Heart right ventricle (tissue), 16 donors: ENCODE data around the gene TTC31. TPM values are rescaled to one million over a fixed set of nuclear protein-coding genes. Genes with fewer than 3 reads are reported as not detected.
A peak's percentile ranks its signal among the peaks of the same experiment; 100 is the strongest.
"Not testable (repeated sequence)": the region's sequence is repeated elsewhere in the genome, so short reads cannot be mapped to it uniquely, and the experiment has no call there.

Experiments
- ATAC-seq, 8 donors: fragments of 200-7000 bp; cut with Tn5 transposase; one replicate each; pipeline ENCODE4 v1.9.1; 2020; ENCODE audit warnings: mild to moderate bottlenecking in 8 of 8, moderate library complexity in 8 of 8, moderate number of reproducible peaks in 1 of 8
- DNase-seq, 2 donors: peaks; one replicate each; pipeline ENCODE4 v3.0.0-alpha.2; 2020
- H3K27ac ChIP-seq, 10 donors: fragments of 200-600 bp; sonication (generic) in 2 of 10; one replicate each; pipeline versions ENCODE4 v1.5.0 to v1.8.0; 2020 to 2022; ENCODE audit warnings: mild to moderate bottlenecking in 3 of 10
- H3K27me3 ChIP-seq, 7 donors: fragments of 200-600 bp; one replicate each; pipeline ENCODE4 v1.8.0; 2021 to 2022; ENCODE audit warnings: mild to moderate bottlenecking in 2 of 7
- H3K36me3 ChIP-seq, 9 donors: fragments of 200-600 bp; sonication (generic) in 1 of 9; one replicate each; pipeline versions ENCODE4 v1.5.0 to v1.8.0; 2020 to 2022; ENCODE audit warnings: mild to moderate bottlenecking in 2 of 9
- H3K4me1 ChIP-seq, 9 donors: fragments of 200-600 bp; sonication (generic) in 1 of 9; one replicate each; pipeline versions ENCODE4 v1.5.0 to v1.8.0; 2020 to 2022; ENCODE audit warnings: mild to moderate bottlenecking in 4 of 9
- H3K4me3 ChIP-seq, 10 donors: fragments of 200-600 bp; sonication (generic) in 2 of 10; one replicate each; pipeline versions ENCODE4 v1.5.0 to v1.8.0; 2020 to 2022; ENCODE audit warnings: mild to moderate bottlenecking in 7 of 10, moderate library complexity in 2 of 10
- H3K9me3 ChIP-seq, 11 donors: fragments of 200-600 bp in 10 of 11; sonication (generic) in 2 of 11; one replicate each; pipeline versions ENCODE4 v1.5.0 to v1.8.0; 2013 to 2022; ENCODE audit warnings: mild to moderate bottlenecking in 2 of 11, control low read depth in 1 of 11, moderate library complexity in 1 of 11
- WGBS, 2 donors: extraction: QIAGEN DNeasy Blood & Tissue Kit; methylation state at CpG; one replicate each; pipeline ENCODE4 v1.1.7; 2013; ENCODE audit warnings: inconsistent platforms in 1 of 2; 5-methylcytosine and 5-hydroxymethylcytosine counted together
- intact Hi-C, 10 donors: fragments of 100-400 bp; cut with DNase I; formaldehyde crosslinking; loops; one replicate each; pipeline versions ENCODE4 v1.11.1 to v1.14.2; 2022
- polyA plus RNA-seq, 2 donors: library from polyadenylated mRNA; stranded (reverse); fragments of 200-250 nt; gene quantifications; one replicate each; pipeline ENCODE4 v1.2.3, GENCODE V29; 2013
- total RNA-seq, 10 donors: library from RNA; stranded (reverse); fragmentation: NEBNext Ultra II Directional in 3 of 10; extraction: Animal tissue kit (Norgen Biotek cat#: 25700) in 3 of 10; gene quantifications; one replicate each; pipeline versions ENCODE4 v1.2.1 to v1.2.4, GENCODE V29; 2021 to 2023
- TF ChIP-seq, protein P1 (sequence below), 9 donors: fragments of 200-600 bp; sonication (generic) in 2 of 9; IDR thresholded peaks; one replicate each; pipeline versions ENCODE4 v1.5.0 to v1.8.0; 2021 to 2022; ENCODE audit warnings: antibody characterized with exemption in 9 of 9, mild to moderate bottlenecking in 5 of 9, moderate library complexity in 1 of 9
- donor health status: Arrhythmogenic right ventricular cardiomyopathy.
- donor health status: ischemic (EF 13 %, LVEDD 7.1; RV severe dilation, severe dysfunction).
- donor health status: healthy with polysubstance abuse.
- donor health status: DM: no; HTN: yes; CAD: no.
- donor health status: DM: no; HTN: no; CAD: no.
- donor health status: ischemic (EF 25% LVEDD 6.9; RV normal size, moderate dysfunction).
- donor health status: ischemic (EF 25% LVEDD 5.7; RV mildly dilated, moderate dysfunction).
- donor health status: healthy.
- donor health status: DM: yes; HTN: yes; CAD: no.
- donor health status: Ischemic cardiomyopathy.
- donor health status: ischemic (EF 35%, LVEDD 5.7; RV mildly dilated, moderate dysfunction).
- donor health status: nonischemic (EF 11% LVEDD 7.7; RV severe dilation, severe dysfunction).
- donor health status: DM: yes; HTN: yes; CAD: no.
- donor health status: PGD.
- donor health status: ischemic (EF 29% LVEDD 5.4; RV normal size, mild dysfunction).
- donor health status: nonischemic (EF 23%, LVEDD 6.1; RV moderate dilation, normal function).

Gene TTC31
- total and polyA plus RNA-seq, 12 donors: 7.2 to 18.7 (median 9.4) TPM

DNA sequence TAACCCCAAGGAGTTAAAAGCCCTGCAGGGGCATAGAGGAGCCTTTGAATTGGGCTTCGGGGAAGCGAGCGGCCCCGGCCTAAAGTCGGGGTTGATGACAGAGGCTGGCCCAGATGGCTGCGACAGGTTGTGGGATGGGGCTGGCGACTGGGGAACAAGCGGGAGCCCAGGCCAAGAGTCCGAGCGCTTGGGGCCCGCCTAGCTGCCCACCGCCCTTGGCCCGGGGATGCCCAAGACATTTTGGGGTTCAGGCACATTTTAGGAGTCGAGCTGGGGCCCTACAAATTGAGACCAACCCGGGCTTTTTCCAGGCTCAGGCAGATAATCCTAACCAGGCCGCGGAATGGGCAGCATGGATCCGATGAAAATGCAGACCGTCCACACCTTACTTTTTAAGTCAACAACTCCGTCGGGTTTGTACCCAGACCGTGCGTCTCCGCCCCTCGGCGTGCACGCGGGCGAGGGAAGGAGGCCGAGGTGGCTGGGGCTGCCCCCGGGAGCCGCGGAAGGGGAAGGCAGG is 41.7 kb upstream of the TTC31 start:
- Histone ChIP-seq H3K9me3 (no peaks in the 10 kb centered on the region), H3K4me1 (peaks cover 6 to 62% (median 52%) of the 10 kb centered on the region in 9 donors), H3K27ac (peak overlapping the region; percentile 51 to 97 (median 87)), H3K27me3 (peaks cover 0 to 43% (median 0%) of the 10 kb centered on the region in 7 donors), H3K36me3 (peaks cover 0 to 7% (median 0%) of the 10 kb centered on the region in 9 donors), H3K4me3 (peak overlapping the region; percentile 31 to 71 (median 58))
- intact Hi-C loops: no loop called here
- TF ChIP-seq, protein P1, sequence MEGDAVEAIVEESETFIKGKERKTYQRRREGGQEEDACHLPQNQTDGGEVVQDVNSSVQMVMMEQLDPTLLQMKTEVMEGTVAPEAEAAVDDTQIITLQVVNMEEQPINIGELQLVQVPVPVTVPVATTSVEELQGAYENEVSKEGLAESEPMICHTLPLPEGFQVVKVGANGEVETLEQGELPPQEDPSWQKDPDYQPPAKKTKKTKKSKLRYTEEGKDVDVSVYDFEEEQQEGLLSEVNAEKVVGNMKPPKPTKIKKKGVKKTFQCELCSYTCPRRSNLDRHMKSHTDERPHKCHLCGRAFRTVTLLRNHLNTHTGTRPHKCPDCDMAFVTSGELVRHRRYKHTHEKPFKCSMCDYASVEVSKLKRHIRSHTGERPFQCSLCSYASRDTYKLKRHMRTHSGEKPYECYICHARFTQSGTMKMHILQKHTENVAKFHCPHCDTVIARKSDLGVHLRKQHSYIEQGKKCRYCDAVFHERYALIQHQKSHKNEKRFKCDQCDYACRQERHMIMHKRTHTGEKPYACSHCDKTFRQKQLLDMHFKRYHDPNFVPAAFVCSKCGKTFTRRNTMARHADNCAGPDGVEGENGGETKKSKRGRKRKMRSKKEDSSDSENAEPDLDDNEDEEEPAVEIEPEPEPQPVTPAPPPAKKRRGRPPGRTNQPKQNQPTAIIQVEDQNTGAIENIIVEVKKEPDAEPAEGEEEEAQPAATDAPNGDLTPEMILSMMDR (IDR thresholded peaks at IDR 0.05): no peak
- ATAC-seq: peak in 5 of 8 donors; percentile 1 to 11 (median 4)
- 15 to 20% methylated on average over 33 of the region's 33 CpGs for WGBS, 2 donors
- DNase-seq: peak in 1 of 2 donors; percentile 35

- intact Hi-C loops: no loop called here
- peaks cover 0 to 43% (median 0%) of the 10 kb centered on the region in 7 donors for H3K27me3 ChIP-seq
- peak within 1 kb of the TSS; percentile 31 to 71 (median 58) for H3K4me3 ChIP-seq
- peaks cover 6 to 57% (median 52%) of the 10 kb centered on the region in 9 donors for H3K4me1 ChIP-seq
- peak within 1 kb of the TSS; percentile 51 to 97 (median 87) for H3K27ac ChIP-seq
- TF ChIP-seq, protein P1 (IDR thresholded peaks at IDR 0.05): no peak
- H3K36me3 ChIP-seq: peaks cover 0 to 6% (median 0%) of the 10 kb centered on the region in 9 donors
- DNase-seq (peak; percentile 42 to 45), ATAC-seq (peak in 6 of 8 donors; percentile 3 to 46 (median 10))
- WGBS, 2 donors: 8 to 14% methylated on average over 65 to 75 of the region's 75 CpGs
- no peaks in the 10 kb centered on the region for H3K9me3 ChIP-seq
Observed at GRCh38 chr2:74441690-74442482, 41.0 kb upstream of the TTC31 start, which contains the start of gene RTKN. TSS of gene RTKN (minus strand) at chr2:74441937. CDS start at chr2:74441816, 121 bp downstream.

- H3K36me3 ChIP-seq, H3K9me3 ChIP-seq, DNase-seq, intact Hi-C loops, ATAC-seq: not testable (repeated sequence)
- Histone ChIP-seq H3K27ac (peak overlapping the region in 4 of 10 donors; percentile 85 to 97 (median 90)), H3K4me1 (peaks cover 6 to 50% (median 44%) of the 10 kb centered on the region in 9 donors), H3K27me3 (peaks cover 0 to 43% (median 0%) of the 10 kb centered on the region in 7 donors), H3K4me3 (peak overlapping the region in 7 of 10 donors; percentile 37 to 62 (median 59))
- WGBS, 2 donors: 88 to 92% methylated on average over 16 of the region's 16 CpGs
Observed at GRCh38 chr2:74442483-74443297, 40.2 kb upstream of the TTC31 start.

DNA sequence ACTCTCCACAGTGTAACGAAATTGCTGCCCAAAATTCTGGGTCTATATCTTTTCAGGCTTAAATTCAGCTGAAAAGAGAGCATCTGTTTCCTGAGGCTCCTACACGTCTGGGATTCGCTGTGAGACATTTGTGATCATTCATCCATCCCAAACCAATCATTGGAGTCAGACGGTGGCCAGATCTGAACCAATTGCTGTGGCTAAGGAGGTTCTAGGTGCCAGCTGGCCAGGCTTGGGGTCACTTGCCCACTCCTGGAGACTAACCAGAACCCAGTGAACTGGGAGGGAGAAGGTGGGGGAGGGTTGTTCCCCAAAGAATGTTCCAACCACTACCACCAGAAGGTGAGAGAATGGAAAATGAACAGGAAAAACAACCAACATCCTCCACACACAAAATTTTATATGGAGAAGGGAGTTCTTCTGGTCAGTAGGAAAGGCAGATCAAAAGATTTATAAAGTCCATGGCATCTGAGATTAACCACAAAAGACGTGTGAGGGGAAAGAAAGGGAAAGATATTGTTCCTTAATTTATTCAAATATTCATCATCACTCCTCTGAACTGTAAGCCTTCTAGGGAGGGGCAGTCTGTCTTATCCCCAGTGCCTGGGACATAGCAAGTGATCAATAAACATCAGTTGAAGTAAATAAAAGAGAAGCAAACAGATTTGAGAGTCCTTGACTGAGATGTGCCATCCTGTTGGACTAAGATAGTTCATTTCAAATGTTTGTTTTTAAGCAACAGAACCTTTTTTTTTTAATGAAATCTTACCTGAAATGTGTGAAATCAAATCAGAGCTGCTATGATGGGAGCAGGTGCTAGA is 38.2 kb upstream of the TTC31 start:
- intact Hi-C loops: no loop called here
- H3K36me3 ChIP-seq: no peaks in the 10 kb centered on the region
- peaks cover 0 to 36% (median 0%) of the 10 kb centered on the region in 7 donors for H3K27me3 ChIP-seq
- peak overlapping the region in 1 of 10 donors; percentile 8 for H3K27ac ChIP-seq
- peaks cover 3 to 38% (median 26%) of the 10 kb centered on the region in 9 donors for H3K4me1 ChIP-seq
- H3K9me3 ChIP-seq: no peaks in the 10 kb centered on the region
- 40 to 55% methylated on average over 5 of the region's 5 CpGs for WGBS, 2 donors
- no peak for ATAC-seq
- TF ChIP-seq, protein P1 (IDR thresholded peaks at IDR 0.05): no peak
- no peak overlapping the region for H3K4me3 ChIP-seq
- DNase-seq: no peak
